ENCODE measurements around the gene ITLN1.
"Not testable (repeated sequence)": the region's sequence is repeated elsewhere in the genome, so short reads cannot be mapped to it uniquely, and the experiment has no call there.

Gene ITLN1

GRCh38 chr1:160883581-160884513 lies 1.1 kb downstream of the ITLN1 start:
- no peak for DNase-seq (ENCODE audit: low read depth)

DNA sequence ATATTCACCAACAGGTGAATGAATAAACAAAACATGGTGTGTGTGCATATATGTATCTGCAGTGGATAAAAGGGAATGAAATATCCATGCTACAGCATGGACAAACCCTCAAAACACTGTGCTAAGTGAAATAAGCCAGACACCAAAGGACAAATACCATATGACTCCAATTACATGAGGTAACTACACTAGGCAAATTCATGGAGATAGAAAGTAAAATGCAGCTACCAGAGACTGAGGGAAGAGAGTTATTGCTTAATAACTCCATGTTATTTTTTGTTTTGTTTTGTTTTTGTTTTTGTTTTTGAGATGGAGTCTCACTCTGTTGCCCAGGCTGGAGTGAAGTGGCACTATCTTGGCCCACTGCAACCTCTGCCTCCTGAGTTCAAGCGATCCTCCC lies 2.4 kb downstream of the ITLN1 start:
- no peak for DNase-seq (ENCODE audit: low read depth)

DNA sequence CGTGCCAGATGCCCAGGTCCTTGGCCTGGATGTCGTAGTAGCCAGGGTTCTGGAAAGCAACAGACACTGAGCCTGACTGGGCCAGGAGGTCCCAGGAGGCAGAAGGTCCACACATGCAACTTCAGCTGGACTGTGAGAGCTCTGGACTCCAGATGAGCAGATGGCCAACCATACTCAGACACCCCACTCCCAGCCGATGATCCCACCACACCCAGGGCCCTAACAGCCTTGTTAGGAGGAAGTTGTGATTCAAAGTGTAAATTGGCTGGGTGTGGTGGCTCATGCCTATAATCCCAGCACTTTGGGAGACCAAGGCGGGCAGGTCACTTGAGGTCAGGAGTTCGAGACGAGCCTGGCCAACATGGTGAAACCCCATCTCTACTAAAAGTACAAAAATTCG lies 3.7 kb downstream of the ITLN1 start:
- DNase-seq (ENCODE audit: low read depth) = not testable (repeated sequence)

- DNase-seq (ENCODE audit: low read depth) = no peak
These were observed 4.8 kb downstream of the ITLN1 start for GRCh38 chr1:160880216-160880615.

GRCh38 chr1:160879056-160879455 lies 5.9 kb downstream of the ITLN1 start:
- no peak for DNase-seq (ENCODE audit: low read depth)

DNA sequence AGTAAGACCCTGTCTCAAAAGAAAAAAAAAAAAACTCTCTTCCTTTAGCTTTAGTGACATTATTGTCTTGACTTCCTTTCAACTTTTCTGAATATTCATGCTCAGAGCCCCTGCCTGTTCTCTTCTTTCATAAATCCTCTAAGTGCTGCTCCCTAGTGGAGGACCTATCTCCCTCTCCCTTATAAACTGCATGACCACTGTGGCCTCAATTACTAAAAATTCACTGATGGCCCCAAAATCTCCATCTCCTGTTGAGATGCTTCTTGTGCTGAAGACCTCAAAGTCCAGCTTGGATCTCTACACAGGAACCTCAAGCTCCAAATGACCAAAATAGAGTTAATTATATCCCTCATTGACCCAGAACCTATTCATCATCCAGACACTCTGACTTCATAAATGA lies 7.8 kb downstream of the ITLN1 start:
- no peak for DNase-seq (ENCODE audit: low read depth)

DNA sequence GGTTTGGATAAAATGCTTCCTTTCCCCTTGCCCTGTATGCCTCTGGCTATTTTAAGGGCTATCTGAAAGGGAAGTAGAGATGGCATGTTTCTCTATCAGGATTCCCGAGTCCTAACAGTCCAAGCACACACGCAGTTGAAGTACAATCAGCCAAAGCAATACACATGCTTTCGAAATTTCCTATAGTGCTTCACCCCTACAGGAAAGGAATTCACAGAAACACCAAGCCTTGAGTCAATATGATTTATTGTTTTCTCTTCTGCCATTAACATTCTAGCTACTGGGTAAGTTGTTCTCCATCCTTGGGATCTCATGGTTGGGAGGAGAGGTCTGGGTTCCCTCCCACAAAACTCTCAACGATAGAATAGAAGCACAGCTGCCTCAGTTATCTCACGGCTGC lies 8.7 kb downstream of the ITLN1 start:
- no peak for DNase-seq (ENCODE audit: low read depth)

GRCh38 chr1:160875591-160875990 lies 9.4 kb downstream of the ITLN1 start:
- DNase-seq (ENCODE audit: low read depth) = not testable (repeated sequence)

- DNase-seq (ENCODE audit: low read depth) = no peak
These were observed 10.0 kb downstream of the ITLN1 start for GRCh38 chr1:160874935-160875334.

DNA sequence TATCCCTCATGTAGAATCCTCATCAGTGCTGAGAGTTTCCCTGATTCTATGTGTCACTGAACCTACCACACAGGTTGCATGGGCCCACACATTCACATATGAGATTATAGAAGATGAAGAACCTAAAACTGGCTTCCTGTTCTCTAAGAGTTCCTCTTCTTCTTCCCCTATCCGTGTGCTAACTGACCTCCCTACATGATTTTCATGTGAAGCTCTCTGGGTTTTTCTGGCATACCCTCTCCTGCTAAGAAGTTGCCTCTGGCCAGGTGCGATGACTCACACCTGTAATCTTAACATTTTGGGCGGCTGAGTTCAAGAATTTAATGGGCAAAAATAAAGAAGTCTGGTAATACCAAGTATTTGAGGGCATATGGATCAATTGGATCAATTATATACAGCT lies 16.8 kb downstream of the ITLN1 start:
- DNase-seq (ENCODE audit: low read depth) = no peak

DNA sequence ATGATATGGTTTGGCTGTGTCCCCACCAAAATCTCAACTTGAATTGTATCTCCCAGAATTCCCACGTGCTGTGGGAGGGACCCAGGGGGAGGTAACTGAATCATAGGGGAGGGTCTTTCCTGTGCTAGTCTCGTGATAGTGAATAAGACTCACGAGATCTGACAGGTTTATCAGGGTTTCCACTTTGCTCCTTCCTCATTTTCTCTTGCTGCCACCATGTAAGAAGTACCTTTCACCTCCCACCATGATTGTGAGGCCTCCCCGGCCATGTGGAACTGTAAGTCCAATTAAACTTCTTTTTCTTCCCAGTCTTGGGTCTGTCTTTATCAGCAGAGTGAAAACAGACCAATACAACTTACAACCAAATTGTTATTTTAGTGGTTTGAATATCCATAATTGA lies 17.3 kb downstream of the ITLN1 start:
- not testable (repeated sequence) for DNase-seq (ENCODE audit: low read depth)

GRCh38 chr1:160866695-160867260 lies 18.2 kb downstream of the ITLN1 start:
- DNase-seq (ENCODE audit: low read depth) = no peak

- no peak for DNase-seq (ENCODE audit: low read depth)
These were observed 18.8 kb downstream of the ITLN1 start for GRCh38 chr1:160866001-160866694.

GRCh38 chr1:160865337-160865736 lies 19.6 kb downstream of the ITLN1 start:
- no peak for DNase-seq (ENCODE audit: low read depth)

DNA sequence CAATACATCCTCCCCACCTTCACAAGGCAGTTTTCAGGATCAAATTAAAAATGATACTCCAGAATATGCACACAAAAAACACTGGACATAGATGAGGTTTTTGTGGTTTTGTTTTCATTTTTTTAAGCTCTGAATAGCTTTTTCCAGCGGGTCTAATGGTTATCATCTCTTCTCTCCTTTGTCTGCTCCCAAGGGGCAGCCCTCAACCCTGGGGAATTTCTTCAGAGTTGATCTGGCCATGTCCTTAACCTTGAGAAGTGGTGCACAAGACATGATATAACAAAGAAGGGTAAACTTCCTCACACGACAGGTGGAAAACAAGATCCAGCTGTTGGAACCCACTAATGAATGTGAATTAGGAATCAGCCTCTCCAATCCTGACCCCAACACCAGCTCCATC lies 20.8 kb downstream of the ITLN1 start:
- DNase-seq (ENCODE audit: low read depth) = no peak

GRCh38 chr1:160863774-160864131 lies 21.2 kb downstream of the ITLN1 start:
- DNase-seq (ENCODE audit: low read depth) = no peak

GRCh38 chr1:160863061-160863773 lies 21.8 kb downstream of the ITLN1 start:
- no peak for DNase-seq (ENCODE audit: low read depth)

GRCh38 chr1:160862203-160863060 lies 22.5 kb downstream of the ITLN1 start, which contains the start of gene CD244:
CD244 (minus strand) TSS chr1:160862887; CDS start chr1:160862677, 210 bp downstream.
- DNase-seq (ENCODE audit: low read depth) = no peak

- no peak for DNase-seq (ENCODE audit: low read depth)
These were observed 24.0 kb downstream of the ITLN1 start for GRCh38 chr1:160860840-160861505.

DNA sequence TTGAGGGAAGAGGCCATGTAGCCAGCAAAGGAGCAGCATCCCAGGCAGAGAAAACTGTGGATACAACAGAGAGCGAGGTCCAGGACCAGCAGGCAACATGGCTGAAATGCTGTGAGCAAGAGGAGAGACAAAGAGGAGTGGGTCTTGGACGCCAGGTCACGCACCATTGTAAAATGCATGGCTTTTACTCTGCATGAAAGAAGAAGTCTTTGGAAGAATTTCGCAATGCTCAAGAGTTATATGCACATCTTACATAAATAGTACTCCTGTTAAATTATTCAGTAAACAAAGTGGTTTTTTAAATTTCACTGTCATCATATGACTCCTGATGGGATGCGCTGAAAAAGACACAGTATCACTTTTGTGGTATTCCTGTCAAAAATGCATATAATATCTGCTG lies 25.8 kb downstream of the ITLN1 start:
- no peak for DNase-seq (ENCODE audit: low read depth)

DNA sequence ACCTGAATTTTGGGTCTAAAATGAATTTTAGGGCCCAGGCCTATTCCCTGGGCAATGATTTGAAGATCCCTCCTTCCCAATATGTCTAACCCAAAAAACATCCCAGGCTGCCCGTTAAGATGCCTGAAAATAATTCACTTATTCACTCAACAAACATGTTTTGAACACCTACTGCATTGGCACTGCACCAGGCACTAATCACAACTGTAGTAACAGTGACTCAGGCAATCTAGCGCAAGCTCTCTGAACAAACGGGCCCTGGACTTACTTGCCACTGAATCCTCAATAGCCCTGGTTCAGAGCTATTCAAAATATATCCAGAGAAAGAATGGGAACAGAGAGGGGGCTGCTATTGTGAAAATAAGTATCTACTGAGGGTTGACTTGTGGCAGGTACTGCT lies 26.5 kb downstream of the ITLN1 start:
- DNase-seq (ENCODE audit: low read depth) = no peak

All from GM04504 (cell line).